ELR (cell line): ENCODE results near the gene IGSF8.

Experiments used
- DNase-seq: peaks from one replicate; pipeline ENCODE4 v3.0.0-alpha.2; 2015; ENCODE audit warnings: low read depth

IGSF8 gene

GRCh38 chr1:160085686-160086455, 12.5 kb downstream of the IGSF8 start:
- peak; percentile 78 for DNase-seq

- no peak for DNase-seq
Measured at GRCh38 chr1:160084771-160085321, 13.6 kb downstream of the IGSF8 start.

DNA sequence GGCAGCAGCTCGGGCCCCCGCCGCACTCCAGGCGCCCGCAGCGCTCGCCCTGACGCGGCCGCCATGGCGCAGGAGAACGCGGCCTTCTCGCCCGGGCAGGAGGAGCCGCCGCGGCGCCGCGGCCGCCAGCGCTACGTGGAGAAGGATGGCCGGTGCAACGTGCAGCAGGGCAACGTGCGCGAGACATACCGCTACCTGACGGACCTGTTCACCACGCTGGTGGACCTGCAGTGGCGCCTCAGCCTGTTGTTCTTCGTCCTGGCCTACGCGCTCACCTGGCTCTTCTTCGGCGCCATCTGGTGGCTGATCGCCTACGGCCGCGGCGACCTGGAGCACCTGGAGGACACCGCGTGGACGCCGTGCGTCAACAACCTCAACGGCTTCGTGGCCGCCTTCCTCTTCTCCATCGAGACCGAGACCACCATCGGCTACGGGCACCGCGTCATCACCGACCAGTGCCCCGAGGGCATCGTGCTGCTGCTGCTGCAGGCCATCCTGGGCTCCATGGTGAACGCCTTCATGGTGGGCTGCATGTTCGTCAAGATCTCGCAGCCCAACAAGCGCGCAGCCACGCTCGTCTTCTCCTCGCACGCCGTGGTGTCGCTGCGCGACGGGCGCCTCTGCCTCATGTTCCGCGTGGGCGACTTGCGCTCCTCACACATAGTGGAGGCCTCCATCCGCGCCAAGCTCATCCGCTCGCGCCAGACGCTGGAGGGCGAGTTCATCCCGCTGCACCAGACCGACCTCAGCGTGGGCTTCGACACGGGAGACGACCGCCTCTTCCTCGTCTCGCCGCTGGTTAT, 14.2 kb downstream of the IGSF8 start:
- no peak for DNase-seq

DNA sequence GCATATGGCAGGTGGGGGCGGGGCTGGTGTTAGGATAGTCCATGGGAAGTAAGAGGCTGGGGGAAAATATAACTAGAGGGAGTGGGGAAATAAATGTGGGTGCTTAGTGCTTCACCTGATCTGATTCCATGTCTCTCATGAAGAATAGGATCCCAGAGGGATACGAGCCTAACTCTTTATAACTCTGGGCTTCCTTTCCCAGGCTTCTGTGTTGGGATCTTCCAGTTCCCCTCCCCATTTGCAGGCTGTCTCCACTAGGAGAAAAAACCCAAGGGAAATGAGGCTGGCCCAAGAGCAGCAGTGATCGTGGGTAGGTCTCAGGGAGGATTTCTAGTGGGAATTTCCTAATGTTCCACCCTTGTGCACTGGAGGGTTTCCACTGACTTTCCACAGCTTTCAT, 15.5 kb downstream of the IGSF8 start:
- DNase-seq: no peak

DNA sequence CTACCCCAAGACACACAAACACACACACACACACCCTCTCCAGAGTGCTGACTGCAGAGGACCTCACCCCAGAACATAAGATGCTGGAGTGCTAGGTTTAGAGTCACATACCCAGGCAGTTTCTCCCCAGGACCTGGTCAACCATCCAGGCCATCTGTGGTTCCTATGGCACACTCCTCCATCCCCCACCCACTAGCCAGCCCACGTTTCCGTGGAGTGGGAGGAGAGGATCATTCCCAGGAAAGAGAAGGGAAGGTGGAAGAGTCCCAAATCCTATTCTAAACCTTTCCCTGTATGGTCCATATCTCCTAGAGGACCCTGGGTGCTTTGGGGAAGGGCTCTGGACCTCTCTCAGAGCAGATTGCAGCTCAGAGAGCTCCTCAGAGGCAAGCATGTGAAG, 15.9 kb downstream of the IGSF8 start:
- DNase-seq: no peak

GRCh38 chr1:160081261-160081936, 17.0 kb downstream of the IGSF8 start, which contains the start of gene KCNJ9:
TSS of gene KCNJ9 (plus strand) at chr1:160081538. CDS start at chr1:160084031, 2,493 bp downstream.
- DNase-seq: no peak

GRCh38 chr1:160080381-160081100, 17.9 kb downstream of the IGSF8 start:
- DNase-seq: no peak

GRCh38 chr1:160079448-160079847, 19.0 kb downstream of the IGSF8 start:
- DNase-seq: no peak

DNA sequence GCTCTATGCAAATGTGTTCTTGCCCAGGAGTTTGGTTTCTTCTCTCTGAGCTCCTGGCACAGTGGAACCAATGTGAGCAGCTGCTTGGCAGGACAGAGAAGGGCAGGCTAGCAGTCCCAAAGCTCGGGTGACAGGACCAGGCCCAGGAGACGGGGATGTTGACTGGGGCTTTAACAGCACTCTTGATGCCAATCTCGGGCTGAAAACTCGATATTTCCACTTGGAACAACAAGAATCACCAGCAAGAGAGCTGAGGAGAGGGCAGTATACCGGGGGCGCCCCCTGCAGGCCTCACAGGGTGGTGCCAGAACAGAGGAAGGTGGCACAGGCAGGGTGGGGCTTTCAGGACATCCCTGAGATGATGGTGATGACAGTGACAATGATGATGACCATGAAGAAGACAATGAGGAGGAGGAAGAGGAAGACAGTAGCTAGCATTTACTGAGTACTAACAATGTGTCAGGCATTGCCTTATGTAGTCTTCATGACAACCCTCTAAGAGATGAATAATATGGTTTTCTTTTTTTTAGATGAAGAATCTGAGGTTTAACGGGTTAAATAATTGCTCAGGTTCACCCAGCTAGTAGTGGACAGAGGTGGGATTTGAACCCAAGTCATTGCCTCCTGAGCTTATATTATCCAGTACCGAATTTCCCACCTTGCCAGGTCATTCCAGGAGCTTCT, 19.8 kb downstream of the IGSF8 start:
- DNase-seq: peak; percentile 44

DNA sequence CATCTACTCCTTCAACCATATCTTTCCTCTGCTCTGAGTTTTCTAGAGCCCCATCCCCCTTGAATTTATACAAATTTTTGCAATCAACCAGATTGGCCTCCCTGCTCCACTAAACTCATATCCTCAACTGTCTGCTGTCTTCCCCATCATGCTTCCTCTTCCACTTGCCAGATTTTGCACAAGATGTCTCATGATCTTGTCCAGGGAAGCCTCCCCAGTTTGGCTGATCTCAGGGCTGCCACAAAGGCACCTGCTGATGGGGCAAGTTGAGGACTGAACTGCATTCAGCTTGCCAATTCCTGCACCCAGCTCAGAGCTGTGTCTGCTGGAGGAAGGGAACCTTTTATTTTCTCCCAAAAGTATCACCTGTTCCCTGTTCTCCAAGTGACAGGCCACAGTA, 20.9 kb downstream of the IGSF8 start:
- no peak for DNase-seq

GRCh38 chr1:160076295-160076694, 22.1 kb downstream of the IGSF8 start:
- DNase-seq: peak; percentile 10

- DNase-seq: no peak
Measured at GRCh38 chr1:160075836-160076235, 22.6 kb downstream of the IGSF8 start.

- DNase-seq: no peak
Measured at GRCh38 chr1:160074865-160075264, 23.6 kb downstream of the IGSF8 start.

GRCh38 chr1:160071289-160071688, 27.1 kb downstream of the IGSF8 start:
- DNase-seq: no peak

DNA sequence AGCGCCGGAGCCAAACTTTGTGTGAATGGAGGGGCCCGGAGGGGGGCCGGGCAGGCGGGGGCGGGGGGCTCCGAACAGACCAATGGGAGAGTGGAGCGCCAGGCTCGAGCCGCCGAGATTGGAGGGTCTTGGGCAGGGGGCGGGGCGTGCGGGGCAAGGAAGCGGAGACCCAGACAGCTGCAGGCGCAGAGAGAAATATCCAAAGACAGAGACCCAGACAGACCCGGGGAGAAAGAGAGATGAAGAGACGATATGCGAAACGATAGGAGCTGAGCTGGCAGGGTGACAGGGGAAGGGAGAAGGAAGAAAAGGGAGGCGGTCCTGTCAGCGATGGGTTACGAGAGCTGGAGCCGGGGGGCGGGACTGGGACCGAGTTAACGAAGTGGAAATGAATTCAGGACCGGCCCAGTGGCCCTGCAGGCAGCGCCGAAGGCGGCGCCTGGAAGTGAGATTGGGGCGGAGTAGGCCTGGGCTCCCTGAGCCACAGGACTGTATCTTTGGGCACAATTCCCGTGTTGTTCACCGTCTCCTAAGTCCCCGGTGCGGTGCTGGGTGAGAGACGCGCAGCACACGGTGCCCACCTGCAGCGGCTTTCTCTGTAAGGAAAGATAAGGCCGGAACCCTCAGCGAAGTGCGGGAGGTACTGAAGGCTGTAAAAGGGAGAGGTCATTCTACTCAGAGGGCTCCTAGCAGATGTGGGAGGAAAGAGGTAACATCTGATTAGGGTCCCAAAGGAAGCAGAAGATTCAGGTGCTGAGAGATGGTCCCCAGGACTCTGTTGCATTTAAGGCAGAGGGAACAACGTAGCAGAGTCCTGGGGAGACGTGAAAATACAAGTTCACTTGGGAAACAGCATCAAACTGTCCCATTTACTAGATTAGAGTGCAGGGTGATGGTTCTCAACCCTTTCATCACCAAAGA, 27.9 kb downstream of the IGSF8 start:
- peak; percentile 62 for DNase-seq

GRCh38 chr1:160069460-160070231, 28.8 kb downstream of the IGSF8 start, which contains the start of gene KCNJ10:
TSS of gene KCNJ10 (minus strand) at chr1:160070160. CDS start at chr1:160042532, 27,628 bp downstream.
- no peak for DNase-seq

GRCh38 chr1:160068225-160068624, 30.2 kb downstream of the IGSF8 start:
- no peak for DNase-seq

DNA sequence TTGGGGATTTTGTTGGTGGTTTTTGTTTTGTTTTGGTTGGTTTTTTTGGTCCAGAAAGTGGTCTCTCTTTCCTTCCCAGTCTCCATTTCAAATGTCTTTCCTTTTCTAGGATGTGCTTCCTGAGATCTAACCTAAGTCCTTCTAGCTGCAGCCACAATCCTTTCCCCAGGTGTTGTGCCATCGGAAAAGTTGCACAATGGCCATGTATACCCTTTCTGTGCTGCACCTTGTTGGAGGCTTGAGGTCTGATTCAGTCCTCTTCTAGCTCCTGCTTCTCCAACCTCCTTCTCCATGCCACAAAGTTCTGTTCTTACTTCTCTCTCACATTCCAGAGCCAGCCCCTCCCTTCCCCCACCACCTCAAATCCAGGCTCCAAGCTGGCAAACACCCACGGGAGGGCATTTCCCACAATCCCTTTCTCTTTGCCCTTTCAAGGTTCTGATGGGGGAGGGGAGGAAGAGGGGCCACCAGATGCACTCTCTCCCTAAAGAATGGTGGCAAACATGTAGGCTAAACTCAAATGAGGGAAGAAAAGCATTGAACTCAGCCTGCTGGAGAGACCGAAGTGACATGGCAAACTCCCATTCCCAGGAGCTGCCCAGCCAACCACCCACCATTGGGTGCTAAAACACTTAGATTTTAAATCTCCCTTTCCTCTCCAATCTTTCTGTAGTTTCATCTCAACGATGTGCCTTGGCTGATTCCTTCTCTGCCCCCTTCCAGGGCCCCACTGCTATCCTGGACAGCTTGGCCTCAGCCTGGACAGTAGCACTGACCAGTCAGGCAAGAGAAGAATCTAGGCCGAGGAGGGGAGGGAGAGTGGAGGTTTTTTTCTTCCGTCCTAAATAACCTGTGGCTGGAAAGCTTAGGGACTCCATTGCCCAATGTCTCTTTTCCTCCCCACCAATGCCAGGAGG, 31.3 kb downstream of the IGSF8 start:
- no peak for DNase-seq
